ENCODE data around the gene INTS14. TPM values are rescaled to one million over a fixed set of nuclear protein-coding genes. Genes with fewer than 3 reads are reported as not detected.

The INTS14 gene
- total and polyA plus RNA-seq, 3 experiments from 2014 or later, result 29.9 to 64.7 (median 62.0) TPM

DNA sequence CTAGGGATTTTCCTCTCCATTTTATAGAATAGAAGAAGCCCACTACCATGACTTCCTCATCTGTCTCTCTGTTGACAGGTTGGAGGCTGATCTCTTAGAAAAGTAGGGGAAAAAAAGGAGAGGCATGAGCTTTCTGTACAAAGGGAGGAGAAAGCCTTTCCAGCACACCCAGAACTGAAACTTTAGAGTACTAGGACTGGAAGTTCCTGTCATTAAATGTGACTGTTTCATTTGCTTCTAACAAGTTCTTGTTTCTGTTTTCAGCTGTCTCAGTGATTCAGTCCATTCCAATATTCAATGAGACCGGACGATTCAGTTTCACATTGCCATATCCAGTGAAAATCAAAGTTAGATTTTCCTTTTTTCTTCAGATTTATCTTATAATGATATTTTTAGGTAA, 39.0 kb downstream of the INTS14 start:
- Histone ChIP-seq H3K27me3 (ENCODE audit: insufficient read depth, low read length, poor library complexity, severe bottlenecking) (no peaks in the 10 kb centered on the region), H3K4me3 (ENCODE audit: low read length) (no peak overlapping the region), H3K9me3 (ENCODE audit: low read length) (no peaks in the 10 kb centered on the region), H3K4me1 (ENCODE audit: insufficient read depth, low read length) (no peaks in the 10 kb centered on the region), H3K36me3 (ENCODE audit: insufficient read depth, low read length) (peaks cover 16% of the 10 kb centered on the region), H3K27ac (ENCODE audit: low read depth, low read length) (no peak overlapping the region)
- no peak for DNase-seq
- Mint-ChIP-seq H3K27me3 (no peaks in the 10 kb centered on the region), H3K36me3 (peaks cover 4 to 64% (median 5%) of the 10 kb centered on the region in 3 donors), H3K4me3 (no peak overlapping the region), H3K9me3 (no peaks in the 10 kb centered on the region), H3K4me1 (no peaks in the 10 kb centered on the region), H3K27ac (peak overlapping the region in 2 of 8 donors; percentile 41 to 54)
- ChIA-PET CTCF (no interaction called here), POLR2A (no interaction called here)

DNA sequence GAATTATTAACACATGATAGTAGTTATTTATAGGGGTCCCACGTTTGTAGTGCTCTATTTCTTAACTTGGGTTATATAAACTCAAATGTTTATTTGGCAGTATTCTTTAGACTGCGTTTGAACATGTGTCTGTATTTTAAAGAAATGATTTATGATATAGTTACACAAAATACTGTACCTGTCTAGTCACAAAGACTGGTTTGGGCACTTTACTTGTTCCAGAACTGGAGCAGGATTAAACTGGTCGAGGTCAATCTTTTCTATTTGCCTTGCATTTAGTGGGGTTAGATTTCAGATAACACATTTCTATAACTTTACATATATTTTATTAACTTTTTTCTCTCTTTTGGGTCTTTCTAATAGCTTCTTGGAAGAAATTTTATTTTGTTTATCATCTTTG, 41.2 kb downstream of the INTS14 start:
- peak overlapping the region in 1 of 8 donors; percentile 8 for H3K27ac Mint-ChIP-seq
- H3K27me3 Mint-ChIP-seq, result no peaks in the 10 kb centered on the region
- Histone ChIP-seq H3K36me3 (ENCODE audit: insufficient read depth, low read length) (peaks cover 13% of the 10 kb centered on the region), H3K4me3 (ENCODE audit: low read length) (no peak overlapping the region), H3K27me3 (ENCODE audit: insufficient read depth, low read length, poor library complexity, severe bottlenecking) (no peaks in the 10 kb centered on the region), H3K9me3 (ENCODE audit: low read length) (no peaks in the 10 kb centered on the region), H3K4me1 (ENCODE audit: insufficient read depth, low read length) (no peaks in the 10 kb centered on the region), H3K27ac (ENCODE audit: low read depth, low read length) (no peak overlapping the region)
- H3K9me3 Mint-ChIP-seq, result no peaks in the 10 kb centered on the region
- no peak for DNase-seq
- no peak overlapping the region for H3K4me3 Mint-ChIP-seq
- H3K4me1 Mint-ChIP-seq, result no peaks in the 10 kb centered on the region
- CTCF ChIA-PET, result no interaction called here
- H3K36me3 Mint-ChIP-seq, result peaks cover 11 to 75% (median 14%) of the 10 kb centered on the region in 3 donors
- POLR2A ChIA-PET, result no interaction called here

DNA sequence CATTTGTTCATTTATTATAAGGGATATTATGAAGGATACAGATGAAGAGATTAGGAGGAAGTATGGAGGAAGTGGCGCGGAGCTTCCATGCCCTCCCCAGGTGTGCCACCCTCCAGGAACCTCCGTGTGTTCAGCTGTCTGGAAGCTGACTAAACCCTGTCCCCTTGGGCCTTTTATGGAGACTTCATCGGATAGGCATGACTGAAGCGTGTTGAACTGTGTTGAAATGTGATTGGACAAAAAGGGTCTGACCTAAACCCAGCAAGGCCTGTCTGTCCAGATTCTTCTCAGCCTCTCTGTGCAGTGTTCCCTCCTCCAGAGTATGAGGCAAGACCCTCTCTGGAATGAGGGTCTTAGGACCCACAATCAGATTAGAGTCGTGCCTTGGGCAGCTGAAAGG, 49.0 kb downstream of the INTS14 start:
- Histone ChIP-seq H3K9me3 (ENCODE audit: low read length) (no peaks in the 10 kb centered on the region), H3K4me3 (ENCODE audit: low read length) (no peak overlapping the region), H3K27ac (ENCODE audit: low read depth, low read length) (no peak overlapping the region), H3K4me1 (ENCODE audit: insufficient read depth, low read length) (no peaks in the 10 kb centered on the region), H3K36me3 (ENCODE audit: insufficient read depth, low read length) (peaks cover 36% of the 10 kb centered on the region), H3K27me3 (ENCODE audit: insufficient read depth, low read length, poor library complexity, severe bottlenecking) (no peaks in the 10 kb centered on the region)
- POLR2A ChIA-PET, result interaction anchor here (0.6 kb wide), 1 partner anchor 249 kb away, joined by 3 read pairs; no protein-coding TSS in a partner anchor
- Mint-ChIP-seq H3K27ac (peak overlapping the region in 3 of 8 donors; percentile 13 to 84 (median 60)), H3K27me3 (no peaks in the 10 kb centered on the region), H3K4me3 (no peak overlapping the region), H3K4me1 (no peaks in the 10 kb centered on the region), H3K36me3 (peaks cover 22 to 93% (median 26%) of the 10 kb centered on the region in 3 donors), H3K9me3 (no peaks in the 10 kb centered on the region)
- CTCF ChIA-PET, result no interaction called here
- DNase-seq, result no peak

DNA sequence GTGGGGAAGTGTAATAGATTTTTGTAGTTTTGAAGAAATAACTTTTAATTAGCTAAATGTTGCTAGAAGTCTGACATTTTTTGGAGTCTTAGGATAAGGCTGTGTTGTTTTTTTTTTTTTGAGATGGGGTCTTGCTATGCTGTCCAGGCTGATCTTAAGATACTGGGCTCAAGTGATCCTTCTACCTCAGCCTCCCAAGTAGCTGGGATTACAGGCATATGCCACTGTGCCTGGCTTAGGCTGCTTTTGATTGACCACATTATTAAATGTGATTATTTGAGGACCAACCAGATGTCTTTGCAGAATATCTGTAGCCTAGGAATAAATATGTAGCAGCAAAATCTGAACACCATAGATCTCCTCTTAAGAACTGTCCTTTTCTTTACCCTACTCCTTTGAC, 51.0 kb downstream of the INTS14 start:
- H3K27me3 ChIP-seq (ENCODE audit: insufficient read depth, low read length, poor library complexity, severe bottlenecking), result no peaks in the 10 kb centered on the region
- ChIA-PET POLR2A (interaction anchor here (0.7 kb wide), 1 partner anchor 1826 kb away, joined by 3 read pairs; no protein-coding TSS in a partner anchor), CTCF (no interaction called here)
- Mint-ChIP-seq H3K4me1 (no peaks in the 10 kb centered on the region), H3K27ac (peak overlapping the region in 4 of 8 donors; percentile 17 to 84 (median 34)), H3K9me3 (no peaks in the 10 kb centered on the region), H3K27me3 (no peaks in the 10 kb centered on the region), H3K36me3 (peaks cover 20 to 91% (median 26%) of the 10 kb centered on the region in 3 donors), H3K4me3 (no peak overlapping the region)
- no peak overlapping the region for H3K4me3 ChIP-seq (ENCODE audit: low read length)
- DNase-seq, result no peak
- H3K9me3 ChIP-seq (ENCODE audit: low read length), result no peaks in the 10 kb centered on the region
- no peak overlapping the region for H3K27ac ChIP-seq (ENCODE audit: low read depth, low read length)
- H3K36me3 ChIP-seq (ENCODE audit: insufficient read depth, low read length), result peaks cover 36% of the 10 kb centered on the region
- no peaks in the 10 kb centered on the region for H3K4me1 ChIP-seq (ENCODE audit: insufficient read depth, low read length)

DNA sequence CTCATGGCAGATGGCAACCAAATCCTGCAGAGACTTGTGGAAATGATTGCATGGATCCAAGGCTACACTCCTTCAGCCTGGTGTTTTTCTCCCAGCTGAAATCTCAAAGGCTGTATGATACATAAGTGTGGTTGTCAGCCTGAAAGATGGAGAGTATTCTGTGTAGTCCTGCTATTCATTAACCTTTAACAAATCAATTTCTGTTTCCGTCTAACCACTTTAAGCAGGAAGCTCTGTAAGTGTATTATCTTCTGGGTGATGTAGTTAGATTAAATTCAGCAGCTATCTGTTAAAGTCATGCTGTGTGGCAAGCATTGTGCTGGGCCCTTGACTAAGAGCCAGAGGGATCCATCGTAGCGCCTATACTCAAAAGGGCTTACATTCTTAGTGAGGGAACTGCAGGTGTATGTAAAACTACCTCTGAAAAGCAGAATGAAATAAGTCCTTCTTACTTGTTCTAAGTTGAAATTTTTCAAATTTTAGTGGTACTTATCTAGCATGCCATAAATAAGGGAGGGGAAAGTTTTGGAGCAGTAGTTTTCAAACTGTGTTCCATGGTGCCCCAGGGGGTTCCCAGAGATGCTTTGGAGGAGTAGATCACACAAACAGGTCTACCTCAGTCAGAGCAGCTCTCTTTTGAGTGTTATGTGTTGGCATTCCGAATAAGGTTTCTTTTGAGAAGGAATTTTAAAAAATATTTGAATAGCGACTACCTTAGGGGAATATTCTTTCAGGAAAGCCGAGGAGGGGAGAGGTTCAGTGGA, 51.8 kb downstream of the INTS14 start:
- Histone ChIP-seq H3K27me3 (ENCODE audit: insufficient read depth, low read length, poor library complexity, severe bottlenecking) (no peaks in the 10 kb centered on the region), H3K36me3 (ENCODE audit: insufficient read depth, low read length) (peaks cover 30% of the 10 kb centered on the region), H3K9me3 (ENCODE audit: low read length) (no peaks in the 10 kb centered on the region), H3K4me3 (ENCODE audit: low read length) (no peak overlapping the region), H3K27ac (ENCODE audit: low read depth, low read length) (no peak overlapping the region), H3K4me1 (ENCODE audit: insufficient read depth, low read length) (no peaks in the 10 kb centered on the region)
- Mint-ChIP-seq H3K27ac (no peak overlapping the region), H3K4me3 (no peak overlapping the region), H3K27me3 (no peaks in the 10 kb centered on the region), H3K36me3 (peaks cover 15 to 90% (median 22%) of the 10 kb centered on the region in 3 donors), H3K4me1 (no peaks in the 10 kb centered on the region), H3K9me3 (no peaks in the 10 kb centered on the region)
- CTCF ChIA-PET, result no interaction called here
- POLR2A ChIA-PET, result interaction anchor here (0.7 kb wide), 1 partner anchor 1827 kb away, joined by 3 read pairs; no protein-coding TSS in a partner anchor
- DNase-seq, result no peak

DNA sequence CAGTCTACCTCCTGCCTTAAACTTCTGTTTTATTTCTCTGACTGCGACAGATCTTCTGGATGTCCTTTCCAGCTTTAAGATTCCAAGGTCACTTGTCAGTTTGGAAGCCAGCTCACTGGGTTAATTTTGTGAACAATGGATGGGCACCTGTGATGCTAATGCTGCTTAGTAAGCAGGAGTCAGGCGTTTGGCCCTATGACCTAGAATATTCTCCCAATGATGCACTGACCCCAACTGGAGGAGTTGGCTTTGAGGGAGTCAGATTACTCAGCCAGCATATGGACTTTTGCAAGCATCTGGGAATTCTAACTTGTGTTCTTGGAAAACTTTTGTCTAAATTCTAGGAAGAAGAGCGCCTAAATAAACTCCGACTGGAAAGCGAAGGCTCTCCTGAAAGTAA, 52.6 kb downstream of the INTS14 start:
- H3K9me3 Mint-ChIP-seq, result no peaks in the 10 kb centered on the region
- Histone ChIP-seq H3K4me3 (ENCODE audit: low read length) (no peak overlapping the region), H3K27ac (ENCODE audit: low read depth, low read length) (no peak overlapping the region), H3K36me3 (ENCODE audit: insufficient read depth, low read length) (peaks cover 32% of the 10 kb centered on the region), H3K4me1 (ENCODE audit: insufficient read depth, low read length) (no peaks in the 10 kb centered on the region), H3K27me3 (ENCODE audit: insufficient read depth, low read length, poor library complexity, severe bottlenecking) (no peaks in the 10 kb centered on the region), H3K9me3 (ENCODE audit: low read length) (no peaks in the 10 kb centered on the region)
- POLR2A ChIA-PET, result no interaction called here
- DNase-seq, result no peak
- CTCF ChIA-PET, result no interaction called here
- H3K36me3 Mint-ChIP-seq, result peaks cover 12 to 91% (median 24%) of the 10 kb centered on the region in 3 donors
- H3K4me1 Mint-ChIP-seq, result no peaks in the 10 kb centered on the region
- no peaks in the 10 kb centered on the region for H3K27me3 Mint-ChIP-seq
- no peak overlapping the region for H3K27ac Mint-ChIP-seq
- H3K4me3 Mint-ChIP-seq, result no peak overlapping the region

DNA sequence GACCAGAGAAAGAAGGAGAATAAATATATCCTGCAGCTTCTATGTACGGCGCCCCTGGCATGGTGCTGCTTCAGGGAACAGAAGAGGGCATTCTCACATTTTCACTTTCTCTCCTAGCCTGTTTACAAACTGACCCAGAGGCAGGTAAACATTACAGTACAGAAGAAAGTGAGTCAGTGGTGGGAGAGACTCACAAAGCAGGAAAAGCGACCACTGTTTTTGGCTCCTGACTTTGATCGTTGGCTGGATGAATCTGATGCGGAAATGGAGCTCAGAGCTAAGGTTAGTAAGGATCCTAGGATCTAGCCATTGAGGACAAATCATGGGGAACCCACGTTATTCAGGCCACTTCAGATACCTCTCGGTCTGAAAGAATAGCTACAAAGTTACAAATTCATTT, 54.3 kb downstream of the INTS14 start:
- no peaks in the 10 kb centered on the region for H3K27me3 Mint-ChIP-seq
- Histone ChIP-seq H3K4me1 (ENCODE audit: insufficient read depth, low read length) (no peaks in the 10 kb centered on the region), H3K36me3 (ENCODE audit: insufficient read depth, low read length) (peaks cover 24% of the 10 kb centered on the region), H3K27me3 (ENCODE audit: insufficient read depth, low read length, poor library complexity, severe bottlenecking) (no peaks in the 10 kb centered on the region), H3K9me3 (ENCODE audit: low read length) (no peaks in the 10 kb centered on the region), H3K27ac (ENCODE audit: low read depth, low read length) (no peak overlapping the region), H3K4me3 (ENCODE audit: low read length) (no peak overlapping the region)
- H3K36me3 Mint-ChIP-seq, result peaks cover 12 to 83% (median 24%) of the 10 kb centered on the region in 3 donors
- ChIA-PET POLR2A (no interaction called here), CTCF (no interaction called here)
- DNase-seq, result no peak
- peak overlapping the region in 2 of 8 donors; percentile 27 to 57 for H3K27ac Mint-ChIP-seq
- H3K4me3 Mint-ChIP-seq, result no peak overlapping the region
- H3K9me3 Mint-ChIP-seq, result no peaks in the 10 kb centered on the region
- no peaks in the 10 kb centered on the region for H3K4me1 Mint-ChIP-seq

DNA sequence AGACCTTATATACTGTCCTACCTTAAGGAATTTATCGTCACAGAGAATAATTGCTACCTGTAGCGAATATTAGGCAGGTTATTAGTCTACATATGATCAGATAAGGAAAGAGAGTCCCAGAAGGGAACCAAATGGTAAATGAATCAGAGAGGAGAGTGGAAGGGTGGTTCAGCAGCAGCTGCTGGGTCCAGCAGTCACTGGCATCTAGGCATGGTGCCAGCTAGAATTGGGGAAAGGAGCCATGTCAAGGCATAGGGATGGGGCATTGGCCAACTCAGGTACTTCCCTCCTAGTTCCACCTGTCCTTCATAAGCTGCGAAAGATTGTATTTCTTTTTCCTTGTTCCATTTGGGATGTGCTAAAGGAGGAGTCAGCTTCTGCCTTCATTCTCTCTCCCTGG, 57.2 kb downstream of the INTS14 start:
- Mint-ChIP-seq H3K27ac (peak overlapping the region in 1 of 8 donors; percentile 1), H3K36me3 (peaks cover 8 to 58% (median 16%) of the 10 kb centered on the region in 3 donors), H3K4me3 (peak overlapping the region in 1 of 7 donors; percentile 15), H3K27me3 (no peaks in the 10 kb centered on the region), H3K4me1 (peaks cover 14 to 19% (median 16%) of the 10 kb centered on the region in 3 donors), H3K9me3 (no peaks in the 10 kb centered on the region)
- Histone ChIP-seq H3K27me3 (ENCODE audit: insufficient read depth, low read length, poor library complexity, severe bottlenecking) (no peaks in the 10 kb centered on the region), H3K36me3 (ENCODE audit: insufficient read depth, low read length) (peaks cover 17% of the 10 kb centered on the region), H3K4me3 (ENCODE audit: low read length) (no peak overlapping the region), H3K9me3 (ENCODE audit: low read length) (no peaks in the 10 kb centered on the region), H3K4me1 (ENCODE audit: insufficient read depth, low read length) (no peaks in the 10 kb centered on the region), H3K27ac (ENCODE audit: low read depth, low read length) (no peak overlapping the region)
- no peak for DNase-seq
- ChIA-PET POLR2A (no interaction called here), CTCF (no interaction called here)
